Endothelial cell of umbilical vein (primary cell): ENCODE data around the gene SLC9C2. TPM values are rescaled to one million over a fixed set of nuclear protein-coding genes. Genes with fewer than 3 reads are reported as not detected.
A peak's percentile ranks its signal among the peaks of the same experiment; 100 is the strongest.

Experiments used
- BruUV-seq: library from RNA; stranded (reverse); fragments of 400-500 nt; replicated peaks from 2 replicates; lab custom pipeline; 2021; lab: Mats Ljungman, UMichigan
- CTCF ChIA-PET: fragments of 300-600, 350-600 bp; sonication (Branson Sonifier 250); formaldehyde crosslinking; loops from one replicate; lab custom pipeline; 2021; ENCODE audit warnings: antibody characterized with exemption, inconsistent platforms; lab: Charles Lee
- POLR2A ChIA-PET: fragments of 300-600, 350-600 bp; sonication (Branson Sonifier 250); formaldehyde crosslinking; loops from one replicate; lab custom pipeline; 2021; ENCODE audit warnings: antibody characterized with exemption, inconsistent platforms; lab: Charles Lee
- DNase-seq: peaks from one replicate; pipeline ENCODE4 v3.0.0-alpha.2; 2011; ENCODE audit warnings: low read depth, low spot score
- FAIRE-seq: peaks from 2 replicates; lab custom pipeline; 2011; peaks lifted over from hg19 to GRCh38; lab: Jason Lieb, UNC
- H2AFZ ChIP-seq: 2 replicates; pipeline ENCODE4 v1.6.0; 2012; ENCODE audit warnings: low read depth, low read length, control low read depth, inconsistent platforms
- H3K27ac ChIP-seq: 2 replicates; pipeline ENCODE4 v1.5.1; 2011; ENCODE audit warnings: low read depth, mild to moderate bottlenecking, control low read depth, low read length, moderate library complexity; ENCODE audit not compliant: insufficient read depth
- H3K27me3 ChIP-seq, 2 experiments: 2 replicates each; pipeline versions ENCODE4 v1.6.0 to v1.6.1; 2011; ENCODE audit warnings: low read length in 2 of 2, mixed read lengths in 1 of 2; ENCODE audit not compliant: control insufficient read depth in 2 of 2, insufficient read depth in 2 of 2
- H3K36me3 ChIP-seq, 2 experiments: 2 replicates in 1 of 2; 3 replicates in 1 of 2; pipeline ENCODE4 v1.5.1; 2011; ENCODE audit warnings: low read length in 2 of 2, mild to moderate bottlenecking in 1 of 2, moderate library complexity in 1 of 2; ENCODE audit not compliant: control insufficient read depth in 2 of 2, insufficient read depth in 2 of 2; ENCODE audit errors: extremely low read depth in 1 of 2
- H3K4me1 ChIP-seq: 3 replicates; pipeline ENCODE4 v1.5.1; 2011; ENCODE audit warnings: mild to moderate bottlenecking, low read length; ENCODE audit not compliant: control insufficient read depth, insufficient read depth; ENCODE audit errors: extremely low read depth
- H3K4me2 ChIP-seq: 2 replicates; pipeline ENCODE4 v1.6.1; 2011; ENCODE audit warnings: low read length, control low read depth, mixed read lengths; ENCODE audit not compliant: insufficient read depth
- H3K4me3 ChIP-seq, 3 experiments: fragments of 200-600 bp in 1 of 3; sonication (generic), shearing (Covaris generic) in 1 of 3; replicated peaks in 1 of 3; 2 replicates each; pipeline ENCODE4 v1.5.1; 2011 to 2016; ENCODE audit warnings: control low read depth in 3 of 3, low read length in 3 of 3, mild to moderate bottlenecking in 2 of 3, inconsistent platforms in 1 of 3, low read depth in 1 of 3, moderate library complexity in 1 of 3; ENCODE audit not compliant: insufficient read depth in 1 of 3
- H3K79me2 ChIP-seq: 2 replicates; pipeline ENCODE4 v1.6.0; 2012; ENCODE audit warnings: low read length, inconsistent platforms; ENCODE audit not compliant: control insufficient read depth, insufficient read depth
- H3K9ac ChIP-seq: replicated peaks from 2 replicates; pipeline ENCODE3; 2011; ENCODE audit warnings: low read length, control low read depth; ENCODE audit not compliant: insufficient read depth; ENCODE audit errors: extremely low read depth
- H3K9me1 ChIP-seq: replicated peaks from 3 replicates; pipeline ENCODE4 v1.6.0; 2011; ENCODE audit warnings: mild to moderate bottlenecking, low read length; ENCODE audit not compliant: control insufficient read depth, insufficient read depth; ENCODE audit errors: extremely low read depth
- H3K9me3 ChIP-seq: replicated peaks from 2 replicates; pipeline ENCODE4 v1.5.1; 2012; ENCODE audit warnings: low read length, inconsistent platforms; ENCODE audit not compliant: control insufficient read depth, insufficient read depth
- H4K20me1 ChIP-seq: replicated peaks from 2 replicates; pipeline ENCODE3; 2011; ENCODE audit warnings: mild to moderate bottlenecking, low read length; ENCODE audit not compliant: control insufficient read depth, insufficient read depth; ENCODE audit errors: extremely low read depth
- EZH2 ChIP-seq: IDR thresholded peaks from 2 replicates; pipeline ENCODE4 v1.6.1; 2012; ENCODE audit warnings: borderline replicate concordance, low read depth, mild to moderate bottlenecking, moderate library complexity, low read length, inconsistent platforms; ENCODE audit not compliant: severe bottlenecking
- FOS ChIP-seq: IDR thresholded peaks from 2 replicates; pipeline ENCODE4 v1.6.1; 2011; ENCODE audit warnings: mild to moderate bottlenecking, low read length, moderate library complexity, borderline replicate concordance; ENCODE audit not compliant: insufficient read depth
- GATA2 ChIP-seq: IDR thresholded peaks from 2 replicates; pipeline ENCODE4 v1.7.0; 2011; ENCODE audit warnings: low read depth, mild to moderate bottlenecking, moderate library complexity, mixed read lengths, low read length; ENCODE audit not compliant: insufficient read length, insufficient read depth
- JUN ChIP-seq: IDR thresholded peaks from 2 replicates; pipeline ENCODE4 v1.6.1; 2011; ENCODE audit warnings: borderline replicate concordance, low read depth; ENCODE audit not compliant: insufficient read length, insufficient read depth
- MYC ChIP-seq: IDR thresholded peaks from one replicate; pipeline ENCODE4 v1.6.1; 2011; ENCODE audit warnings: mild to moderate bottlenecking, low read depth, low read length
- POLR2A ChIP-seq: IDR thresholded peaks from 2 replicates; pipeline ENCODE4 v1.6.1; 2012; ENCODE audit warnings: low read depth, mild to moderate bottlenecking, control low read depth, low read length
- POLR2AphosphoS5 ChIP-seq: IDR thresholded peaks from 2 replicates; pipeline ENCODE4 v1.6.1; 2012; ENCODE audit warnings: low read depth, mild to moderate bottlenecking, control low read depth, low read length, moderate library complexity; ENCODE audit not compliant: insufficient read depth
- dilution Hi-C: fragments of 300-500 bp; cut with MboI; formaldehyde crosslinking; loops from one replicate; pipeline ENCODE4 v1.15.0; 2019; ENCODE audit warnings: low sequenced_read_pairs; ENCODE audit not compliant: extremely low pct_ligation_motif_present
- intact Hi-C: fragments of 100-400 bp; cut with micrococcal nuclease; formaldehyde crosslinking; loops from one replicate; pipeline ENCODE4 v1.10.0; 2022
- polyA plus RNA-seq, 4 experiments: library from polyadenylated mRNA; depleted of rRNA in 3 of 4; stranded (reverse) in 3 of 4; unstranded in 1 of 4; fragments of >200 nt; gene quantifications; 2 replicates each; pipeline versions ENCODE4 v1.2.1 to v1.2.3, GENCODE V29; 2011 to 2012; ENCODE audit warnings: missing spikeins in 1 of 4
- total RNA-seq: library from RNA; stranded (reverse); gene quantifications from 2 replicates; pipeline ENCODE4 v1.2.3, GENCODE V29; 2021
- TF ChIP-seq, protein P1 (sequence below): IDR thresholded peaks from 2 replicates; pipeline ENCODE4 v1.6.1; 2011; ENCODE audit not compliant: insufficient read depth, insufficient read length
- TF ChIP-seq, protein P2 (sequence below), 2 donors: IDR thresholded peaks; 1 replicate in 1 of 2; 2 replicates in 1 of 2; pipeline ENCODE4 v1.5.1; 2011; ENCODE audit warnings: low read length in 2 of 2, mild to moderate bottlenecking in 2 of 2, moderate library complexity in 2 of 2, control low read depth in 1 of 2, inconsistent platforms in 1 of 2, low read depth in 1 of 2; ENCODE audit not compliant: insufficient read depth in 1 of 2; ENCODE audit errors: extremely low read depth in 1 of 2

Gene SLC9C2
- total and polyA plus RNA-seq, 2 donors (not counting 3 experiments of a cell fraction or from before 2014, with no cell fraction given): 0.15 TPM; not detected in 1

DNA sequence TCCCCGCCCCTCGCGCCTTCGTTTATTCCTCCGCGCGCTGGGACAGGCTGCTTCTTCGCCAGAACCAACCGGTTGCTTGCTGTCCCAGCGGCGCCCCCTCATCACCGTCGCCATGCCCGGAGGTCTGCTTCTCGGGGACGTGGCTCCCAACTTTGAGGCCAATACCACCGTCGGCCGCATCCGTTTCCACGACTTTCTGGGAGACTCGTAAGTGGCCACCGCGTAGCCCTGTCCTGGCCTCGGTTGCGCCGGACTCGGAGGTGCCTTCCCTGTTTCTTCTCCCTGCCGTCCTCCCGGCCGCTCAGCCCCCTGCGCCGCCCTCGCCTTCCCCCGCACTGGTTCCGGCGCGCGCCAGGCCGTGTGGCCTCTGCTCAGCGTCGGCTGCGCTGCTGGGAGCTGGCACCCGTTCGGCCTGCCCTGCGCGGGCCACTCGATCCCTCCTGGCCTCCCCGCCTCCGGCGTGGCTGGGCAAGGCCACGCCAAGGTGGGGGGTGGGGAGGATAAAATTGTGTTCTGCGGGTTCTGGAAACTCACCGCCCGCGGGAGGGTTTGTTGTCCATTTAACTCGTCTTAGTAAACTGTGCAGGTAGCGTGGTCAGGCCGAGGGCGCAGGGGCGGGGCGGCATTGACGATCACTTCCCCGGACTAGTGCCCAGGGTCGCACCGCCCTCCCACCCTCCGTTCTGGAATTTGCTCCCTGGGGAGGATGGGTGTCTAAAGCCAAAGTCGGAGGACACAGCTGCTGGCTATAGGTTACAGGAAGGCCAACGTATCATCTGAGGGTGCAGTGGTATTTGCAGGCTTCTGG lies 125.4 kb downstream of the SLC9C2 start, which contains the start of gene PRDX6:
Gene PRDX6 (plus strand): TSS at position 50 of the 808 bp plus-strand sequence. CDS start 63 bp downstream, at position 113.
- H3K27me3 ChIP-seq: no peaks in the 10 kb centered on the region
- H3K9ac ChIP-seq: peak within 1 kb of the TSS; percentile 74
- ChIA-PET CTCF (interaction anchor here (0.9 to 4.8 kb wide), 4 partner anchors 47 to 733 kb away, joined by 3 to 33 read pairs (median 4); no protein-coding TSS in a partner anchor), POLR2A (interaction anchor here (2.0 kb wide), 1 partner anchor 48 kb away, joined by 6 read pairs; no protein-coding TSS in a partner anchor)
- peak within 1 kb of the TSS; percentile 94 for H3K4me2 ChIP-seq
- dilution Hi-C loops (no loop called here), intact Hi-C loops (loop anchor here (1.0 to 10.0 kb wide), 9 partner anchors 46 to 945 kb away; partner anchors contain the start of genes CENPL, DARS2, RC3H1 and SUCO)
- FAIRE-seq (no peak), DNase-seq (peak; percentile 80)
- no peaks in the 10 kb centered on the region for H4K20me1 ChIP-seq
- H3K9me3 ChIP-seq: no peaks in the 10 kb centered on the region
- peak within 1 kb of the TSS; percentile 90 for H2AFZ ChIP-seq
- peak within 1 kb of the TSS; percentile 79 for H3K27ac ChIP-seq
- peaks cover 53% of the 10 kb centered on the region for H3K4me1 ChIP-seq
- no TSS peak for BruUV-seq
- H3K4me3 ChIP-seq: peak within 1 kb of the TSS; percentile 63 to 78 (median 72)
- TF ChIP-seq, protein P1, sequence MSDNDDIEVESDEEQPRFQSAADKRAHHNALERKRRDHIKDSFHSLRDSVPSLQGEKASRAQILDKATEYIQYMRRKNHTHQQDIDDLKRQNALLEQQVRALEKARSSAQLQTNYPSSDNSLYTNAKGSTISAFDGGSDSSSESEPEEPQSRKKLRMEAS: no peak
- TF ChIP-seq POLR2AphosphoS5: peak; percentile 61
- TF ChIP-seq FOS: no peak
- TF ChIP-seq GATA2: no peak
- TF ChIP-seq POLR2A: peak; percentile 78
- TF ChIP-seq EZH2: no peak
- TF ChIP-seq, protein P2, sequence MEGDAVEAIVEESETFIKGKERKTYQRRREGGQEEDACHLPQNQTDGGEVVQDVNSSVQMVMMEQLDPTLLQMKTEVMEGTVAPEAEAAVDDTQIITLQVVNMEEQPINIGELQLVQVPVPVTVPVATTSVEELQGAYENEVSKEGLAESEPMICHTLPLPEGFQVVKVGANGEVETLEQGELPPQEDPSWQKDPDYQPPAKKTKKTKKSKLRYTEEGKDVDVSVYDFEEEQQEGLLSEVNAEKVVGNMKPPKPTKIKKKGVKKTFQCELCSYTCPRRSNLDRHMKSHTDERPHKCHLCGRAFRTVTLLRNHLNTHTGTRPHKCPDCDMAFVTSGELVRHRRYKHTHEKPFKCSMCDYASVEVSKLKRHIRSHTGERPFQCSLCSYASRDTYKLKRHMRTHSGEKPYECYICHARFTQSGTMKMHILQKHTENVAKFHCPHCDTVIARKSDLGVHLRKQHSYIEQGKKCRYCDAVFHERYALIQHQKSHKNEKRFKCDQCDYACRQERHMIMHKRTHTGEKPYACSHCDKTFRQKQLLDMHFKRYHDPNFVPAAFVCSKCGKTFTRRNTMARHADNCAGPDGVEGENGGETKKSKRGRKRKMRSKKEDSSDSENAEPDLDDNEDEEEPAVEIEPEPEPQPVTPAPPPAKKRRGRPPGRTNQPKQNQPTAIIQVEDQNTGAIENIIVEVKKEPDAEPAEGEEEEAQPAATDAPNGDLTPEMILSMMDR (IDR thresholded peaks at IDR 0.05; ENCODE audit: extremely low read depth in 1 of 2, insufficient read depth in 1 of 2, low read depth in 1 of 2, low read length in 2 of 2): no peak
- TF ChIP-seq JUN: no peak
- TF ChIP-seq MYC: no peak
- H3K9me1 ChIP-seq: no peaks in the 10 kb centered on the region
- H3K79me2 ChIP-seq: peaks cover 53% of the 10 kb centered on the region
- H3K36me3 ChIP-seq: peaks cover 10 to 17% of the 10 kb centered on the region in 2 experiments
